Measurements from ENCODE around the gene CNIH2. TPM values are rescaled to one million over a fixed set of nuclear protein-coding genes. Genes with fewer than 3 reads are reported as not detected.

CNIH2 gene
- total RNA-seq, 4 donors from 2014 or later = not detected

- TF ChIP-seq, protein P1, sequence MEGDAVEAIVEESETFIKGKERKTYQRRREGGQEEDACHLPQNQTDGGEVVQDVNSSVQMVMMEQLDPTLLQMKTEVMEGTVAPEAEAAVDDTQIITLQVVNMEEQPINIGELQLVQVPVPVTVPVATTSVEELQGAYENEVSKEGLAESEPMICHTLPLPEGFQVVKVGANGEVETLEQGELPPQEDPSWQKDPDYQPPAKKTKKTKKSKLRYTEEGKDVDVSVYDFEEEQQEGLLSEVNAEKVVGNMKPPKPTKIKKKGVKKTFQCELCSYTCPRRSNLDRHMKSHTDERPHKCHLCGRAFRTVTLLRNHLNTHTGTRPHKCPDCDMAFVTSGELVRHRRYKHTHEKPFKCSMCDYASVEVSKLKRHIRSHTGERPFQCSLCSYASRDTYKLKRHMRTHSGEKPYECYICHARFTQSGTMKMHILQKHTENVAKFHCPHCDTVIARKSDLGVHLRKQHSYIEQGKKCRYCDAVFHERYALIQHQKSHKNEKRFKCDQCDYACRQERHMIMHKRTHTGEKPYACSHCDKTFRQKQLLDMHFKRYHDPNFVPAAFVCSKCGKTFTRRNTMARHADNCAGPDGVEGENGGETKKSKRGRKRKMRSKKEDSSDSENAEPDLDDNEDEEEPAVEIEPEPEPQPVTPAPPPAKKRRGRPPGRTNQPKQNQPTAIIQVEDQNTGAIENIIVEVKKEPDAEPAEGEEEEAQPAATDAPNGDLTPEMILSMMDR (IDR thresholded peaks at IDR 0.05 in 4 of 5, conservative IDR thresholded peaks at IDR 0.05 in 1 of 5) = no peak
- TF ChIP-seq POLR2A (IDR thresholded peaks at IDR 0.05) = no peak
Observed at GRCh38 chr11:66294626-66295620, 16.9 kb downstream of the CNIH2 start.

DNA sequence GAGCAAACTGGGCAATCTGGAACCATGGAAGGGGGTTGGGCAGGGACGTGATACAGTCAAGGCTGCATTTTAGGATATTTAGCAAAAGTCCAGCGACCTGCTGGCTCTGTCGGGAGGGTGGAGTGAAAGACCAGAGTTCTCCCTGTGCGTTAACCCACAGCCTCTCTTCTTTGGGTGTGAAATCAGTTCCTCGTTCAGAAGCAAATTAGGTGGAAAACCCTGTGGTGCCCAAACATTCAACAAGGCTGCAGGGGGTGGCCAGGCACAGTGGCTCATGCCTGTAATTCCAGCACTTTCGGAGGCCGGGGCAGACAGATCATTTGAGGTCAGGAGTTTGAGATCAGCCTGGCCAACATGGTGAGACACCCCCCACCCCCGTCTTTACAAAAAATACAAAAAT, 19.6 kb downstream of the CNIH2 start:
- DNase-seq (no peak), ATAC-seq (no peak)
- H3K4me3 ChIP-seq = no peak overlapping the region
- intact Hi-C loops (cut with DNase I; ENCODE audit: low total_unique reads) = no loop called here
- H3K4me1 ChIP-seq = no peaks in the 10 kb centered on the region
- TF ChIP-seq, protein P1 (IDR thresholded peaks at IDR 0.05 in 4 of 5, conservative IDR thresholded peaks at IDR 0.05 in 1 of 5) = no peak
- TF ChIP-seq POLR2A (IDR thresholded peaks at IDR 0.05) = no peak
- H3K27me3 ChIP-seq = peaks cover 2 to 13% (median 7%) of the 10 kb centered on the region in 3 donors
- no peaks in the 10 kb centered on the region for H3K36me3 ChIP-seq
- no peaks in the 10 kb centered on the region for H3K9me3 ChIP-seq
- H3K27ac ChIP-seq = no peak overlapping the region
- in situ Hi-C loops (cut with MboI; ENCODE audit: low sequenced_read_pairs in 4 of 4) = no loop called here

More at GRCh38 chr11:66294626-66295620, 16.9 kb downstream of the CNIH2 start:
- ATAC-seq (no peak), DNase-seq (no peak)
- in situ Hi-C loops (cut with MboI; ENCODE audit: low sequenced_read_pairs in 4 of 4) = no loop called here
- Histone ChIP-seq H3K4me3 (no peak overlapping the region), H3K27me3 (peaks cover 14 to 25% (median 21%) of the 10 kb centered on the region in 3 donors), H3K36me3 (no peaks in the 10 kb centered on the region), H3K4me1 (peaks cover 3 to 8% of the 10 kb centered on the region in 2 donors), H3K27ac (no peak overlapping the region), H3K9me3 (no peaks in the 10 kb centered on the region)
- intact Hi-C loops (cut with DNase I; ENCODE audit: low total_unique reads) = no loop called here

DNA sequence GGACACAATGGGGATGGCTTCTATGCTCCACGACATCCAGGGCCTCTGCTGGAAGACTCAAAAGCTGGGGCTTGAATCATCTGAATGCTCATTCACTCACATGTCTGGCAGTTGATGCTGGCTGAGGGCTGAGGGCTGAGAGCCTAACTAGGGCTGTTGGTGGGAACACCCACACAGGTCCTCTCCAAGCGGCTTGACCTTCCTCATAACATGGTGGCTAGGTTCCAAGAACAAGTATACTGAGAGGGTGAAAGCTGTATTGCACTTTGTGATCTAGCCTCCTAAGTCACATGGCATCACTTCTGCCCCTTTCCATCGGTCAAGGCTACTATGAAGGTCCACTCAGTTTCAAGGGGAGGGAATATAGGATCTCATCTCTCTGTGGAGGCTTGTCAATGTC, 21.2 kb downstream of the CNIH2 start:
- Histone ChIP-seq H3K4me3 (no peak overlapping the region), H3K4me1 (no peaks in the 10 kb centered on the region), H3K36me3 (no peaks in the 10 kb centered on the region), H3K9me3 (no peaks in the 10 kb centered on the region), H3K27me3 (no peaks in the 10 kb centered on the region), H3K27ac (no peak overlapping the region)
- no peak for DNase-seq
- intact Hi-C loops (cut with DNase I; ENCODE audit: low total_unique reads) = no loop called here
- TF ChIP-seq POLR2A (IDR thresholded peaks at IDR 0.05) = no peak
- TF ChIP-seq, protein P1 (IDR thresholded peaks at IDR 0.05 in 4 of 5, conservative IDR thresholded peaks at IDR 0.05 in 1 of 5) = no peak
- ATAC-seq = no peak
- in situ Hi-C loops (cut with MboI; ENCODE audit: low sequenced_read_pairs in 4 of 4) = no loop called here

DNA sequence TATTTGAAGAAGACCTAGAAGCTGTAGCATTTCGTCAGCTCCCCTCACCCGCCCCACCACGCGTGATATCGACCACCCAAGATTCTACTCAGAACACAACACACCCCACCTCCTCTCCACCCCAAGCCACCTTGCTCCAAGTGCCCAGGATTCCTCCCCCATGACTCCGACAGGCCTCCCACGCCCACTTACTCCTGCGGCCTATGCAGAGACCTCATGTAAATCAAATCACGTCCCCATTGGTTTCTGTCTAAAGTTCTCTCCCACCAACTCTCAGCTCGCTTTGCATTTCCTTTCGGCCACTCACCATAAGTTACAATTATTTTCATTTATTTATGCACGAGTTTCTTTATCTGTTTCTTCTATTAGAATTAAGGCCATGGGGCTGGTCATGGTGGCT, 24.7 kb downstream of the CNIH2 start:
- DNase-seq (no peak), ATAC-seq (no peak)
- H3K36me3 ChIP-seq = no peaks in the 10 kb centered on the region
- H3K4me1 ChIP-seq = no peaks in the 10 kb centered on the region
- no peaks in the 10 kb centered on the region for H3K27me3 ChIP-seq
- TF ChIP-seq, protein P1 (IDR thresholded peaks at IDR 0.05 in 4 of 5, conservative IDR thresholded peaks at IDR 0.05 in 1 of 5) = no peak
- no peak for TF ChIP-seq POLR2A (IDR thresholded peaks at IDR 0.05)
- H3K27ac ChIP-seq = no peak overlapping the region
- H3K4me3 ChIP-seq = no peak overlapping the region
- H3K9me3 ChIP-seq = no peaks in the 10 kb centered on the region
- intact Hi-C loops (cut with DNase I; ENCODE audit: low total_unique reads) = no loop called here
- in situ Hi-C loops (cut with MboI; ENCODE audit: low sequenced_read_pairs in 4 of 4) = loop anchor here in 2 of 4 donors (10.0 kb wide), 1 partner anchor 92 kb away; no protein-coding TSS in a partner anchor

All from gastrocnemius medialis (tissue), 4 donors.